HCT116 (cell line): ENCODE results near the gene TALDO1.

Experiments used
- CEBPB ChIP-seq: IDR thresholded peaks from 2 replicates; pipeline ENCODE4 v1.6.1; 2012; ENCODE audit warnings: low read depth
- CTCF ChIP-seq, 3 experiments: fragments of 200-600 bp in 1 of 3; sonication (generic) in 1 of 3; IDR thresholded peaks in 2 of 3; conservative IDR thresholded peaks in 1 of 3; 2 replicates each; pipeline ENCODE4 v1.5.1; 2012 to 2017; ENCODE audit warnings: low read depth in 2 of 3, low read length in 2 of 3, antibody characterized with exemption in 1 of 3, borderline replicate concordance in 1 of 3, control low read depth in 1 of 3, mild to moderate bottlenecking in 1 of 3, mixed read lengths in 1 of 3, mixed run types in 1 of 3, moderate library complexity in 1 of 3; ENCODE audit not compliant: insufficient read depth in 1 of 3
- EGR1 ChIP-seq: IDR thresholded peaks from 2 replicates; pipeline ENCODE4 v1.6.1; 2012; ENCODE audit warnings: low read depth
- EZH2 ChIP-seq: fragments of 200-600 bp; sonication (generic); IDR thresholded peaks from 2 replicates; pipeline ENCODE4 v1.6.1; 2017; ENCODE audit warnings: antibody characterized with exemption, mixed run types
- EZH2phosphoT487 ChIP-seq: fragments of 200-600 bp; IDR thresholded peaks from 2 replicates; pipeline ENCODE4 v1.6.1; 2018; ENCODE audit warnings: antibody characterized with exemption, borderline replicate concordance
- MAX ChIP-seq: IDR thresholded peaks from 2 replicates; pipeline ENCODE4 v1.6.1; 2012
- POLR2A ChIP-seq: IDR thresholded peaks from 2 replicates; pipeline ENCODE4 v1.7.0; 2011; ENCODE audit warnings: borderline replicate concordance; ENCODE audit not compliant: insufficient read depth, insufficient read length; ENCODE audit errors: extremely low read depth
- POLR2AphosphoS5 ChIP-seq: IDR thresholded peaks from 2 replicates; pipeline ENCODE4 v1.6.1; 2011; ENCODE audit warnings: mild to moderate bottlenecking, low read depth, low read length, moderate library complexity
- RAD21 ChIP-seq: IDR thresholded peaks from 2 replicates; pipeline ENCODE4 v1.6.1; 2012; ENCODE audit warnings: low read depth, mild to moderate bottlenecking
- SP1 ChIP-seq: IDR thresholded peaks from 2 replicates; pipeline ENCODE4 v1.6.1; 2012; ENCODE audit warnings: low read depth
- SRF ChIP-seq: IDR thresholded peaks from 2 replicates; pipeline ENCODE4 v1.6.1; 2012; ENCODE audit warnings: low read depth
- ZNF274 ChIP-seq: fragments of 200-500 bp; sonication (Bioruptor generic); IDR thresholded peaks from 2 replicates; pipeline ENCODE4 v1.6.1; 2014; ENCODE audit warnings: mild to moderate bottlenecking, low read depth, low read length, inconsistent platforms

- TF ChIP-seq POLR2AphosphoS5 = no peak
- no peak for TF ChIP-seq CTCF (IDR thresholded peaks at IDR 0.05 in 2 of 3, conservative IDR thresholded peaks at IDR 0.05 in 1 of 3; ENCODE audit: borderline replicate concordance in 1 of 3, insufficient read depth in 1 of 3, low read depth in 2 of 3, low read length in 2 of 3)
- no peak for TF ChIP-seq EZH2
- no peak for TF ChIP-seq EZH2phosphoT487
- no peak for TF ChIP-seq MAX
- TF ChIP-seq RAD21 = no peak
- no peak for TF ChIP-seq POLR2A
- no peak for TF ChIP-seq ZNF274
- TF ChIP-seq SP1 = no peak
- TF ChIP-seq SRF = no peak
- no peak for TF ChIP-seq EGR1
- TF ChIP-seq CEBPB = no peak
These were observed 55.6 kb downstream of the TALDO1 start for GRCh38 chr11:802693-803466.
